HG03175 (cell line): ENCODE results near the gene OGFR.

Experiments
- ATAC-seq: cut with Tn5 transposase; IDR thresholded peaks from one replicate; pipeline ENCODE4 v1.9.1; 2021; ENCODE audit warnings: mild to moderate bottlenecking, moderate library complexity; ENCODE audit not compliant: unreplicated experiment

The OGFR gene

DNA sequence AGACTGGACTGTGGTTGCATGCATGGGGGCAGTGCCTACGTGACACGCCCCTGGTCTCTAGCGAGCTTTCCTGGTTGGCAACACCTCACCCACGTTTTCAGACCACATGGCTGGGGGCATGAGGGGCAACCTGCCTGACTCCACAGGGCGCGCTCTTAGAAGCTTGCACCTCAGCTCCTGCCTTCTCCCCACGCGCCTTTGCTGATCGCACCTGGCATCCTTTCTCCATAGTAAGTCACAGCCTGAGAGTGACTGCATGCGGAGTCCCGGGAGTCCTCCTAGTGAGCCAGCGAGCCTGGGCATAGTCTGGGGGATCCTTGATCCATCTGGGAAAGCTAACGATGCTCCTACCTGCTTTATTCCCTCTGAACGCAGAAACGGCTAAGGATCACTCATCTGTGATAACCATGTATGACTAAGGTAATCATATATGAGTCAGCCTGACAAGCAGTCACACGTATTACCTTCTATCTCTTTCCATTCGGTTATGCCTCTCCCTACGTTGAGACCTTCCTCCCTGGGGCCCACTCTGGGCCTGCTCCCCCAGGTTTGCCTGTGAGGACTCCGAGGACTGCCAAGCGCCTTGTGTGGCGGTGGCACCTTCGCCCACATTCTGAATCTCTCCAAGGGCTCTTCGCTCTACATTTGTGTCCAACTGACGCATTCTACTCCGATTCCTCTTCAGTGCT lies 52.4 kb downstream of the OGFR start:
- ATAC-seq: no peak

GRCh38 chr20:62858058-62858830 lies 53.6 kb downstream of the OGFR start:
- ATAC-seq: no peak

DNA sequence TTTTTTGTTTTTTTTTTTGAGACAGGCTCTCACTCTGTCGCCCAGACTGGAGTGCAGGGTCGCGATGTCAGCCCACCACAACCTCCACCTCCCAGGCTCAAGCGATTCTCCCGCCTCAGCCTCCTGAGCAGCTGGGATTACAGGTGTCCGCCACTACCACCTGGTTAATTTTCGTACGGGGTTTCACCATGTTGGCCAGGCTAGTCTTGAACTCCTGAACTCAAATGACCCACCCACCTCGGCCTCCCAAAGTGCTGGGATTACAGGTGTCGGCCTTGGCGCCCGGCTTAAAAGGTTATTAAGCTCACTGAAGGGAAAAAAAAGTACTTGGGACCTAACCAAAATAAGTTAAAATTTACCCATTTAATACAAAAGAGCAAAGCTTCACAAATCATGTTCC lies 55.1 kb downstream of the OGFR start:
- ATAC-seq: no peak

DNA sequence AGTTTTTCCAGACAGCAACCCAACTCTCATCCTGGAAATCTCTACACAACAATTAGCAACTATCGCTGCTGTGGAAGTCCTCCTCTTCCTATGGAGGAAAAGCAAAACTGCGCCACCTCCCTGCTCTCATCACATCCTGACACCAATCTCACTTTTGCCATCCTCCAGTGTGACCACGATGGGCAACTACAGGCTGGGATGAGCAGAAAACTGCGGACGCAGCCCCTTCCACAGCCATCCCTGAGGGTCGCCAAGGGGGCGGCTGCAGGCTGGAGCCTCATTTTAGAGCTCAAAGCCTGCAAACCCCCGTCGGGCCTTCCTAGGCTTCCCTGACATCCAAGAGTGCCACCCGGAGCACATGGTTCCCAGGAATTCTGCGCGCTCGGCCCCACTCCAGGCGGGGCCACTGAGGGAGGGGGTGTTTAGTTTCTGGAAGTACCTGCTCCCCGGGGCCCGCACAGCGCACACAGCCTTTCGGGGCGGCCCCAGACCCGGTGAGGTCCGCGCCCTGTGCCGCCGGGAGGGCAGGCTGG lies 55.8 kb downstream of the OGFR start:
- no peak for ATAC-seq

DNA sequence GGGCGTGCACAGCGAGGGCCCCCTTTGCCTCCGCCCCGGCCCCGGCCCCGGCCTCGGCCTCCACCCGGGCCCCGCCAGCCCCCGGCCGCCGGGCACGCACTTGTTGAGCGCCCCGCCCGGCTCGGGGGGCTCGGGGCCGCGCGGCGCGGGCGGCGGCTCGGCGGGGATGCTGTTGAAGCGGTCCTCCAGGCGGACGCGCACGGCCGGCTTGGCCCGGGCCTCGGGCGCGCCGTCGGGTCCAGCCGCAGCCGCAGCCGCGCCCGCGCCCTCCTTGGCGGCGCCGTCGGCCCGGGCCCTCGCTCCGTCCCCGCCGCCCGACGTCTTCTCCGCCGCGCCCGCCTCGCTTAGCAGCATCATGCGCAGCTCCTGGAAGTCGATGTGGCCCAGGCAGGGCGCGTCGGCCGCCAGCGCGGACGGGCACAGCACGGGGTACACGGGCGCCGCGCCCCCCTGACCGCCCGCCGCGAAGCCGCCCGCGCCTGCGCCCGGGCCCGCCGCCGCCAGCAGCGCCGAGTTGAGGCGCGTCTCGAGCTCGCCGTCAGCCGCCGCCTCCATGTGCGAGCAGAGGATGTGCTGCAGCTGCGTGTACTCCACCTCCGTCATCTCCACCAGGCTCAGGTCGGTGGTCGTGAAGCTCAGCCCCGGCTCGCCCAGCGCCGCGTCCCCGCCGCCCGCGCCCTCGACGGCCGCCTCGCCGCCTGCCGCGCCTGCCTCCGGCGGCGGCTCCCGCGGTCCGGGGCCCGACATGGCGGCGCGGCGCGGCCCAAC lies 56.5 kb downstream of the OGFR start:
- peak; percentile 41 for ATAC-seq

- peak; percentile 81 for ATAC-seq
Measured at GRCh38 chr20:62861726-62862336, 57.2 kb downstream of the OGFR start, which contains the start of gene TCFL5. TCFL5 (minus strand) TSS chr20:62861822; CDS start chr20:62861670, 152 bp downstream.
